Measurements from ENCODE around the gene ARID5A.

GRCh38 chr2:96547731-96548171, 11.2 kb downstream of the ARID5A start:
- TF ChIP-seq ZBED1 (IDR thresholded peaks at IDR 0.05; ENCODE audit: borderline replicate concordance), result no peak
- TF ChIP-seq MXI1 (IDR thresholded peaks at IDR 0.05; ENCODE audit: low read depth, low read length), result no peak
- TF ChIP-seq, protein P1, sequence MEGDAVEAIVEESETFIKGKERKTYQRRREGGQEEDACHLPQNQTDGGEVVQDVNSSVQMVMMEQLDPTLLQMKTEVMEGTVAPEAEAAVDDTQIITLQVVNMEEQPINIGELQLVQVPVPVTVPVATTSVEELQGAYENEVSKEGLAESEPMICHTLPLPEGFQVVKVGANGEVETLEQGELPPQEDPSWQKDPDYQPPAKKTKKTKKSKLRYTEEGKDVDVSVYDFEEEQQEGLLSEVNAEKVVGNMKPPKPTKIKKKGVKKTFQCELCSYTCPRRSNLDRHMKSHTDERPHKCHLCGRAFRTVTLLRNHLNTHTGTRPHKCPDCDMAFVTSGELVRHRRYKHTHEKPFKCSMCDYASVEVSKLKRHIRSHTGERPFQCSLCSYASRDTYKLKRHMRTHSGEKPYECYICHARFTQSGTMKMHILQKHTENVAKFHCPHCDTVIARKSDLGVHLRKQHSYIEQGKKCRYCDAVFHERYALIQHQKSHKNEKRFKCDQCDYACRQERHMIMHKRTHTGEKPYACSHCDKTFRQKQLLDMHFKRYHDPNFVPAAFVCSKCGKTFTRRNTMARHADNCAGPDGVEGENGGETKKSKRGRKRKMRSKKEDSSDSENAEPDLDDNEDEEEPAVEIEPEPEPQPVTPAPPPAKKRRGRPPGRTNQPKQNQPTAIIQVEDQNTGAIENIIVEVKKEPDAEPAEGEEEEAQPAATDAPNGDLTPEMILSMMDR (IDR thresholded peaks at IDR 0.05 in 2 of 3, conservative IDR thresholded peaks at IDR 0.05 in 1 of 3; ENCODE audit: control insufficient read depth in 2 of 3, extremely low read depth in 1 of 3, insufficient read depth in 1 of 3, low read depth in 3 of 3, low read length in 3 of 3), result no peak
- no peak for TF ChIP-seq NFIC (IDR thresholded peaks at IDR 0.05; ENCODE audit: low read depth, low read length)
- TF ChIP-seq GABPA (IDR thresholded peaks at IDR 0.05; ENCODE audit: low read depth), result no peak

All from GM12878 (cell line).